Mesothelial cell of epicardium (in vitro differentiated cells): ENCODE data around the gene DMRTA2. TPM values are rescaled to one million over a fixed set of nuclear protein-coding genes. Genes with fewer than 3 reads are reported as not detected.
"Not testable (repeated sequence)": the region's sequence is repeated elsewhere in the genome, so short reads cannot be mapped to it uniquely, and the experiment has no call there.

Experiments used
- DNase-seq, 2 experiments: peaks; one replicate each; pipeline ENCODE4 v3.0.0; 2021; ENCODE audit warnings: low spot score in 2 of 2; ENCODE audit not compliant: unreplicated experiment in 2 of 2
- H3K27ac Mint-ChIP-seq: 2 replicates; pipeline ENCODE4 v1.8.0; 2021; ENCODE audit warnings: mixed read lengths
- H3K27me3 Mint-ChIP-seq: 2 replicates; pipeline ENCODE4 v1.8.0; 2021; ENCODE audit warnings: low read depth, mixed read lengths
- H3K36me3 Mint-ChIP-seq: 2 replicates; pipeline ENCODE4 v1.8.0; 2021; ENCODE audit warnings: mixed read lengths
- H3K4me1 Mint-ChIP-seq: 2 replicates; pipeline ENCODE4 v1.8.0; 2021; ENCODE audit warnings: mixed read lengths
- H3K4me3 Mint-ChIP-seq: 2 replicates; pipeline ENCODE4 v1.8.0; 2021; ENCODE audit warnings: mild to moderate bottlenecking, moderate library complexity, mixed read lengths
- H3K9me3 Mint-ChIP-seq: 2 replicates; pipeline ENCODE4 v1.8.0; 2021; ENCODE audit warnings: mixed read lengths
- total RNA-seq: library from RNA; stranded (reverse); gene quantifications from 3 replicates; pipeline ENCODE4 v1.2.1, GENCODE V29; 2021
- TF ChIP-seq, protein P1 (sequence below): fragments of 200-600 bp; sonication (generic); IDR thresholded peaks from one replicate; pipeline ENCODE4 v1.5.0; 2021; ENCODE audit warnings: antibody characterized with exemption; ENCODE audit not compliant: unreplicated experiment

The DMRTA2 gene
- total RNA-seq, 1 donor from 2014 or later = not detected

- Mint-ChIP-seq H3K27me3 (peaks cover 91% of the 10 kb centered on the region), H3K4me1 (peaks cover 17% of the 10 kb centered on the region), H3K9me3 (no peaks in the 10 kb centered on the region), H3K27ac (no peak overlapping the region), H3K36me3 (no peaks in the 10 kb centered on the region), H3K4me3 (no peak overlapping the region)
- DNase-seq = no peak
- TF ChIP-seq, protein P1, sequence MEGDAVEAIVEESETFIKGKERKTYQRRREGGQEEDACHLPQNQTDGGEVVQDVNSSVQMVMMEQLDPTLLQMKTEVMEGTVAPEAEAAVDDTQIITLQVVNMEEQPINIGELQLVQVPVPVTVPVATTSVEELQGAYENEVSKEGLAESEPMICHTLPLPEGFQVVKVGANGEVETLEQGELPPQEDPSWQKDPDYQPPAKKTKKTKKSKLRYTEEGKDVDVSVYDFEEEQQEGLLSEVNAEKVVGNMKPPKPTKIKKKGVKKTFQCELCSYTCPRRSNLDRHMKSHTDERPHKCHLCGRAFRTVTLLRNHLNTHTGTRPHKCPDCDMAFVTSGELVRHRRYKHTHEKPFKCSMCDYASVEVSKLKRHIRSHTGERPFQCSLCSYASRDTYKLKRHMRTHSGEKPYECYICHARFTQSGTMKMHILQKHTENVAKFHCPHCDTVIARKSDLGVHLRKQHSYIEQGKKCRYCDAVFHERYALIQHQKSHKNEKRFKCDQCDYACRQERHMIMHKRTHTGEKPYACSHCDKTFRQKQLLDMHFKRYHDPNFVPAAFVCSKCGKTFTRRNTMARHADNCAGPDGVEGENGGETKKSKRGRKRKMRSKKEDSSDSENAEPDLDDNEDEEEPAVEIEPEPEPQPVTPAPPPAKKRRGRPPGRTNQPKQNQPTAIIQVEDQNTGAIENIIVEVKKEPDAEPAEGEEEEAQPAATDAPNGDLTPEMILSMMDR = no peak
Observed at GRCh38 chr1:50415235-50416149, 7.8 kb downstream of the DMRTA2 start.

DNA sequence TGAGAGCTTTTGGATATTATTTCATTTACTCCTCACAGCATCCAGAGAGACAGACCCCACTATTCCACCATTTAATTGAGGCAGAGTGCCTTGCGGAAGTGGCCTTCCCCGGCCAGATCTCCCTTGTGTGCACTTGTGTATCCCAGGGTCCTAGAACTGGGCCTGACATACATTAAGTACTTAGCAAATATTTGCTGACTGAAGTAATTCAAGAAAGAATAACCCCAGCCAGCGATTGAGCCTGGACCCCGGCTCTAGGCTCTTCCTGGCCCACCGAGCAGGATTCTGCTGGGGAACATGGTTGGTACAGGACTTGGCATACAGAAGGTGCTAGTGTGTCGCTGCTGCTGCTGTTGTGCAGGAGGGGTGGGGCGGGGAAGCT lies 8.4 kb downstream of the DMRTA2 start:
- TF ChIP-seq, protein P1 = no peak
- no peaks in the 10 kb centered on the region for H3K36me3 Mint-ChIP-seq
- no peak overlapping the region for H3K27ac Mint-ChIP-seq
- peaks cover 13% of the 10 kb centered on the region for H3K4me1 Mint-ChIP-seq
- H3K9me3 Mint-ChIP-seq = peaks cover 3% of the 10 kb centered on the region
- H3K4me3 Mint-ChIP-seq = no peak overlapping the region
- DNase-seq = no peak
- peaks cover 91% of the 10 kb centered on the region for H3K27me3 Mint-ChIP-seq

DNA sequence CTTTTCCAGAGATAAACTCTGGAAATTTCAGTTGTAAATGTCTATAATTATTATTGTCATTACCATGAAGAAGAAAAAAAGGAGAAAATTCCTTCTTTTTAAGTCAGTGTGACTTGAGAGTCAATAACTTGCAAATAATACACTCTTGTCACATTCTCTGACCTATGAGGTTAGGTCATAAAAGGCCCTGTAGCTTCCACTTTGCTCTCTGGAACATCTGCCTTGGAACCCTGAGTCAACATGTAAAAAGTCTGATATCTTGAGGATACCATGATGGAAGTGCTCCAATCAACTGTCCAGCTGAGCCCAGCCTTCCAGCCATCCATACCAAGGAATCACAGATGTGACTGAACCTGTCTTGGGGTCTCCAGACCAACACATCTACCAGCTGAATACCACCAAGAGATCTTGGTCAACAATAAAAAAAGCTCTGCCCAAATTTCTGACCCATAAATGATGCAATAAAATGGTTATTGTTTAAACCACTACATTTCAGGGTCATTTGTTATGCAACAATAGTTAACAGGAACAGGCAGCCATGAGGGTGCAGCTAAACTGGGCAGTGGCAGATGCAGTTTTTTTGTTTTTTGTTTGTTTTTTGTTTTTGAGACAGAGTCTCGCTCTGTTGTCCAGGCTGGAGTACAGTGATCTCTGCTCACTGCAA lies 10.3 kb downstream of the DMRTA2 start:
- Mint-ChIP-seq H3K4me3 (no peak overlapping the region), H3K4me1 (peaks cover 11% of the 10 kb centered on the region), H3K9me3 (peaks cover 10% of the 10 kb centered on the region), H3K27ac (no peak overlapping the region), H3K27me3 (peaks cover 92% of the 10 kb centered on the region), H3K36me3 (no peaks in the 10 kb centered on the region)
- DNase-seq = no peak
- TF ChIP-seq, protein P1 = no peak

DNA sequence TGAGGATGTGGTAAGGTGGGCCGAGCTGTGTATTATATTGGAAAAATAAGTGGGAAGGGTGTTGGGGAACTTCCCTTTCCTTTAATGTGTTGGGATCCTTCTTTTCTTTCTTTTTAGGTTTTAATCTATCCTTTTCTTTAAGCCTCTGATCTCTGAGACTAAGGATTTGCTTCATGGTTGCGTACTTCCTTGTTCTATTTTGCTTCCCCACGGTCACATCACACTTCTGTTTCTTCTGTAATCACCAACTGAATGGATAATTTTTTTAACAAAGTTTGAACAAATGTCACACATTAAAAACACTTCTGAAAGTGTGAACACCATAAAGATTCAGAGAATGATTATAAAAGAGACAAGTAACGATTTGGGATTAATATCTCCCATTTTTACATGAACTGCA lies 17.4 kb downstream of the DMRTA2 start:
- Mint-ChIP-seq H3K4me3 (no peak overlapping the region), H3K36me3 (no peaks in the 10 kb centered on the region), H3K9me3 (peaks cover 10% of the 10 kb centered on the region), H3K4me1 (no peaks in the 10 kb centered on the region), H3K27me3 (peaks cover 75% of the 10 kb centered on the region), H3K27ac (no peak overlapping the region)
- DNase-seq = no peak
- TF ChIP-seq, protein P1 = no peak

- no peak for DNase-seq
- Mint-ChIP-seq H3K36me3 (no peaks in the 10 kb centered on the region), H3K4me1 (no peaks in the 10 kb centered on the region), H3K27ac (no peak overlapping the region), H3K27me3 (peaks cover 5% of the 10 kb centered on the region), H3K4me3 (no peak overlapping the region), H3K9me3 (peaks cover 15% of the 10 kb centered on the region)
- TF ChIP-seq, protein P1 = no peak
Observed at GRCh38 chr1:50393522-50394120, 29.6 kb downstream of the DMRTA2 start.

- H3K4me3 Mint-ChIP-seq, H3K27ac Mint-ChIP-seq, H3K4me1 Mint-ChIP-seq, H3K36me3 Mint-ChIP-seq, DNase-seq, H3K27me3 Mint-ChIP-seq: not testable (repeated sequence)
- peaks cover 18% of the 10 kb centered on the region for H3K9me3 Mint-ChIP-seq
Observed at GRCh38 chr1:50381551-50381950, 41.7 kb downstream of the DMRTA2 start.
